DOHH2 (cell line): ENCODE measurements around the gene MIXL1.

Experiments
- CTCF ChIP-seq: fragments of 200-600 bp; sonication (generic); IDR thresholded peaks from one replicate; pipeline ENCODE4 v1.5.1; 2014; ENCODE audit warnings: antibody characterized with exemption, mild to moderate bottlenecking, low read depth, low read length; ENCODE audit not compliant: poor library complexity, severe bottlenecking
- EZH2phosphoT487 ChIP-seq: fragments of 200-600 bp; sonication (generic); IDR thresholded peaks from 2 replicates; pipeline ENCODE4 v1.6.1; 2017; ENCODE audit warnings: borderline replicate concordance, mild to moderate bottlenecking, antibody characterized with exemption, low read length, moderate library complexity, mixed read lengths

- TF ChIP-seq CTCF (no peak), EZH2phosphoT487 (no peak)
Measured at GRCh38 chr1:226185141-226186036, 38.1 kb upstream of the MIXL1 start.
